ENCODE data around the gene FNIP2.
A peak's percentile ranks its signal among the peaks of the same experiment; 100 is the strongest.

Gene FNIP2

GRCh38 chr4:158762553-158762952 lies 6.3 kb upstream of the FNIP2 start:
- DNase-seq (ENCODE audit: low spot score), result no peak

- no peak for DNase-seq (ENCODE audit: low spot score)
Measured at GRCh38 chr4:158763462-158763861, 5.4 kb upstream of the FNIP2 start.

- no peak for DNase-seq (ENCODE audit: low spot score)
Measured at GRCh38 chr4:158766434-158767044, 2.3 kb upstream of the FNIP2 start.

- no peak for DNase-seq (ENCODE audit: low spot score)
Measured at GRCh38 chr4:158767451-158767850, 1.4 kb upstream of the FNIP2 start.

- DNase-seq (ENCODE audit: low spot score), result peak; percentile 47
Measured at GRCh38 chr4:158769175-158769921, 522 bp downstream of the FNIP2 start.

GRCh38 chr4:158770671-158771070 lies 1.8 kb downstream of the FNIP2 start:
- DNase-seq (ENCODE audit: low spot score), result no peak

GRCh38 chr4:158771776-158772175 lies 3.0 kb downstream of the FNIP2 start:
- peak; percentile 38 for DNase-seq (ENCODE audit: low spot score)

GRCh38 chr4:158775091-158775651 lies 6.3 kb downstream of the FNIP2 start:
- DNase-seq (ENCODE audit: low spot score), result peak; percentile 55

- peak; percentile 52 for DNase-seq (ENCODE audit: low spot score)
Measured at GRCh38 chr4:158776106-158776505, 7.3 kb downstream of the FNIP2 start.

- no peak for DNase-seq (ENCODE audit: low spot score)
Measured at GRCh38 chr4:158777423-158778155, 8.8 kb downstream of the FNIP2 start.

- no peak for DNase-seq (ENCODE audit: low spot score)
Measured at GRCh38 chr4:158778156-158778711, 9.4 kb downstream of the FNIP2 start.

- peak; percentile 44 for DNase-seq (ENCODE audit: low spot score)
Measured at GRCh38 chr4:158778712-158779111, 9.9 kb downstream of the FNIP2 start.

- no peak for DNase-seq (ENCODE audit: low spot score)
Measured at GRCh38 chr4:158781963-158782362, 13.1 kb downstream of the FNIP2 start.

GRCh38 chr4:158782551-158783360 lies 13.9 kb downstream of the FNIP2 start:
- no peak for DNase-seq (ENCODE audit: low spot score)

- peak; percentile 61 for DNase-seq (ENCODE audit: low spot score)
Measured at GRCh38 chr4:158783785-158784184, 15.0 kb downstream of the FNIP2 start.

GRCh38 chr4:158785718-158786117 lies 16.9 kb downstream of the FNIP2 start:
- no peak for DNase-seq (ENCODE audit: low spot score)

GRCh38 chr4:158786121-158786601 lies 17.3 kb downstream of the FNIP2 start:
- DNase-seq (ENCODE audit: low spot score), result no peak

- DNase-seq (ENCODE audit: low spot score), result no peak
Measured at GRCh38 chr4:158786955-158787354, 18.1 kb downstream of the FNIP2 start.

- DNase-seq (ENCODE audit: low spot score), result no peak
Measured at GRCh38 chr4:158787709-158788475, 19.1 kb downstream of the FNIP2 start.

- no peak for DNase-seq (ENCODE audit: low spot score)
Measured at GRCh38 chr4:158788516-158788915, 19.7 kb downstream of the FNIP2 start.

- no peak for DNase-seq (ENCODE audit: low spot score)
Measured at GRCh38 chr4:158789853-158790252, 21.0 kb downstream of the FNIP2 start.
